SK-N-SH (cell line): ENCODE measurements around the gene GAMT. TPM values are rescaled to one million over a fixed set of nuclear protein-coding genes. Genes with fewer than 3 reads are reported as not detected.

Source experiments
- CTCF ChIA-PET: fragments of 300-600, 350-600 bp; formaldehyde crosslinking; extraction: SDS; loops from one replicate; lab custom pipeline; 2021; lab: Yijun Ruan, JAX
- POLR2A ChIA-PET: fragments of 350-600 bp; sonication (Branson Sonifier 250); formaldehyde crosslinking; extraction: SDS; loops from one replicate; lab custom pipeline; 2020; ENCODE audit warnings: antibody characterized with exemption, inconsistent platforms; lab: Yijun Ruan, JAX
- DNase-seq: peaks from one replicate; pipeline ENCODE4 v3.0.0; 2012
- H2AFZ ChIP-seq: fragments of 200-600 bp; sonication (generic); 2 replicates; pipeline ENCODE4 v1.8.1; 2016; ENCODE audit warnings: antibody characterized with exemption, mild to moderate bottlenecking, low read depth
- H3F3A ChIP-seq: fragments of 200-600 bp; sonication (generic); replicated peaks from 2 replicates; pipeline ENCODE3; 2016; ENCODE audit warnings: antibody characterized with exemption, mild to moderate bottlenecking; ENCODE audit not compliant: insufficient read depth
- H3K27ac ChIP-seq, 2 experiments: fragments of 200-500 bp in 1 of 2; fragments of 200-600 bp in 1 of 2; sonication (Bioruptor generic) in 1 of 2; sonication (generic), shearing (Covaris generic) in 1 of 2; 2 replicates each; pipeline versions ENCODE4 v1.5.1 to v1.6.1; 2014 to 2016; ENCODE audit warnings: low read depth in 2 of 2, inconsistent platforms in 1 of 2, low read length in 1 of 2, mild to moderate bottlenecking in 1 of 2, mixed read lengths in 1 of 2
- H3K27me3 ChIP-seq: fragments of 200-600 bp; sonication (generic), shearing (Covaris generic); 2 replicates; pipeline ENCODE4 v1.6.1; 2016; ENCODE audit warnings: mixed run types; ENCODE audit not compliant: insufficient read depth
- H3K36me3 ChIP-seq, 2 experiments: fragments of 200-500 bp in 1 of 2; fragments of 200-600 bp in 1 of 2; sonication (Bioruptor generic) in 1 of 2; sonication (generic) in 1 of 2; replicated peaks in 1 of 2; 2 replicates each; pipeline versions ENCODE3 to v1.5.1; 2014 to 2016; ENCODE audit warnings: low read length in 1 of 2, mild to moderate bottlenecking in 1 of 2; ENCODE audit not compliant: insufficient read depth in 2 of 2, control insufficient read depth in 1 of 2
- H3K4me1 ChIP-seq, 2 experiments: fragments of 200-500 bp in 1 of 2; fragments of 200-600 bp in 1 of 2; sonication (Bioruptor generic) in 1 of 2; sonication (generic), shearing (Covaris generic) in 1 of 2; 2 replicates each; pipeline versions ENCODE4 v1.5.1 to v1.6.1; 2014 to 2016; ENCODE audit warnings: low read depth in 1 of 2, low read length in 1 of 2, mixed run types in 1 of 2; ENCODE audit not compliant: insufficient read depth in 2 of 2, control insufficient read depth in 1 of 2
- H3K4me2 ChIP-seq: fragments of 200-600 bp; sonication (generic), shearing (Covaris generic); 2 replicates; pipeline ENCODE4 v1.6.1; 2017; ENCODE audit warnings: mixed run types
- H3K4me3 ChIP-seq, 2 experiments: fragments of 200-500 bp in 1 of 2; fragments of 200-600 bp in 1 of 2; sonication (Bioruptor generic) in 1 of 2; sonication (generic), shearing (Covaris generic) in 1 of 2; 2 replicates each; pipeline versions ENCODE4 v1.5.1 to v1.8.1; 2014 to 2016; ENCODE audit warnings: low read depth in 2 of 2, inconsistent platforms in 1 of 2, low read length in 1 of 2, mild to moderate bottlenecking in 1 of 2, mixed read lengths in 1 of 2, moderate library complexity in 1 of 2
- H3K79me2 ChIP-seq: fragments of 200-600 bp; sonication (generic); 2 replicates; pipeline ENCODE4 v1.8.1; 2017; ENCODE audit warnings: mild to moderate bottlenecking; ENCODE audit not compliant: insufficient read depth
- H3K9ac ChIP-seq: fragments of 200-600 bp; sonication (generic); 2 replicates; pipeline ENCODE4 v1.6.1; 2017; ENCODE audit warnings: mixed run types
- H3K9me2 ChIP-seq: fragments of 200-600 bp; sonication (generic); 2 replicates; pipeline ENCODE4 v1.6.1; 2017; ENCODE audit warnings: mixed run types
- H3K9me3 ChIP-seq: fragments of 200-600 bp; sonication (generic); 2 replicates; pipeline ENCODE4 v1.6.1; 2017; ENCODE audit warnings: mixed run types, mild to moderate bottlenecking, moderate library complexity
- H4K20me1 ChIP-seq: fragments of 200-600 bp; sonication (generic); 2 replicates; pipeline ENCODE4 v1.6.1; 2017; ENCODE audit warnings: mild to moderate bottlenecking, mixed run types; ENCODE audit not compliant: insufficient read depth
- EP300 ChIP-seq, 2 experiments: IDR thresholded peaks; 2 replicates each; pipeline versions ENCODE4 v1.4.0 to v1.6.1; 2012; ENCODE audit warnings: borderline replicate concordance in 1 of 2, low read depth in 1 of 2, low read length in 1 of 2
- FOSL2 ChIP-seq: IDR thresholded peaks from 2 replicates; pipeline ENCODE4 v1.4.0; 2012; ENCODE audit warnings: low read depth, mild to moderate bottlenecking, moderate library complexity, borderline replicate concordance
- FOXJ3 ChIP-seq: sonication (generic); formaldehyde crosslinking; IDR thresholded peaks from 2 replicates; pipeline ENCODE4 v1.5.1; 2020; ENCODE audit warnings: mild to moderate bottlenecking, missing genetic modification reagents
- FOXM1 ChIP-seq: IDR thresholded peaks from 2 replicates; pipeline ENCODE4 v1.4.0; 2012; ENCODE audit warnings: low read depth, mild to moderate bottlenecking
- GABPA ChIP-seq: IDR thresholded peaks from 2 replicates; pipeline ENCODE4 v1.4.0; 2012; ENCODE audit warnings: low read depth, mild to moderate bottlenecking
- GATA2 ChIP-seq: sonication (generic); formaldehyde crosslinking; IDR thresholded peaks from 2 replicates; pipeline ENCODE4 v1.5.0; 2020; ENCODE audit warnings: mild to moderate bottlenecking, missing genetic modification reagents
- MEF2A ChIP-seq: IDR thresholded peaks from 2 replicates; pipeline ENCODE4 v1.4.0; 2012; ENCODE audit warnings: low read depth, borderline replicate concordance
- MXI1 ChIP-seq: IDR thresholded peaks from 2 replicates; pipeline ENCODE4 v1.6.1; 2012; ENCODE audit warnings: mild to moderate bottlenecking, low read depth, low read length, improper control_type of control experiment
- PBX3 ChIP-seq: IDR thresholded peaks from 2 replicates; pipeline ENCODE4; 2012
- POLR2AphosphoS5 ChIP-seq: IDR thresholded peaks from 2 replicates; pipeline ENCODE4 v1.6.1; 2012; ENCODE audit warnings: low read depth, low read length
- RAD21 ChIP-seq: IDR thresholded peaks from 2 replicates; pipeline ENCODE4 v1.6.1; 2012; ENCODE audit warnings: mild to moderate bottlenecking, low read length
- RCOR1 ChIP-seq: fragments of 150-350 bp; IDR thresholded peaks from 2 replicates; pipeline ENCODE4 v1.6.1; 2017; ENCODE audit warnings: antibody characterized with exemption, low read length
- REST ChIP-seq: IDR thresholded peaks from 2 replicates; pipeline ENCODE4 v1.6.1; 2012; ENCODE audit warnings: mild to moderate bottlenecking, low read depth, low read length, moderate library complexity
- SIN3A ChIP-seq: IDR thresholded peaks from 2 replicates; pipeline ENCODE4 v1.6.1; 2012; ENCODE audit warnings: low read depth, mild to moderate bottlenecking, low read length, moderate library complexity, borderline replicate concordance
- TEAD4 ChIP-seq: IDR thresholded peaks from 2 replicates; pipeline ENCODE4 v1.4.0; 2012; ENCODE audit warnings: mild to moderate bottlenecking, borderline replicate concordance; ENCODE audit not compliant: insufficient read depth
- WGBS: methylation state at CpG from one replicate; pipeline ENCODE4 v1.1.6; 2017; ENCODE audit warnings: low lambda C conversion rate; 5-methylcytosine and 5-hydroxymethylcytosine counted together
- polyA plus RNA-seq, 3 experiments: library from polyadenylated mRNA; depleted of rRNA; stranded (reverse); fragments of >200 nt; gene quantifications; 2 replicates each; pipeline ENCODE4 v1.2.3, GENCODE V29; 2012

Gene GAMT
- polyA plus RNA-seq, 1 of the 3 experiments (the other 2 are of a cell fraction): 85.3 TPM

GRCh38 chr19:1407528-1408299 lies 6.4 kb upstream of the GAMT start, which contains the start of gene DAZAP1:
Gene DAZAP1, plus strand, starts transcription at chr19:1407586. Its CDS starts 188 bp downstream, at chr19:1407774.
- H3F3A ChIP-seq: peaks cover 13% of the 10 kb centered on the region
- ChIA-PET CTCF (interaction anchor here (1.3 to 2.2 kb wide), 2 partner anchors 11 to 37 kb away, joined by 4 to 8 read pairs; no protein-coding TSS in a partner anchor), POLR2A (interaction anchor here (1.4 kb wide), 1 partner anchor 138 kb away, joined by 5 read pairs; the partner anchor contains the start of gene CIRBP)
- peak within 1 kb of the TSS; percentile 83 to 86 for H3K4me3 ChIP-seq
- H3K4me1 ChIP-seq: peaks cover 6 to 29% of the 10 kb centered on the region in 2 experiments; a peak in 2 of 4 replicates
- peaks cover 43% of the 10 kb centered on the region for H4K20me1 ChIP-seq
- peak within 1 kb of the TSS; percentile 86 for H2AFZ ChIP-seq
- WGBS: no CpG with 5 or more reads among the region's 121 CpGs
- peak within 1 kb of the TSS; percentile 71 to 82 for H3K27ac ChIP-seq
- no peak for TF ChIP-seq FOXJ3 (CRISPR knock-in tag)
- 0 out of 2 replicates have a peak, but pooled peaks have one; percentile 15 for TF ChIP-seq GABPA
- TF ChIP-seq POLR2AphosphoS5: no peak
- TF ChIP-seq MXI1: no peak
- no peak for TF ChIP-seq GATA2 (CRISPR knock-in tag)
- no peak for TF ChIP-seq RCOR1
- TF ChIP-seq RAD21: no peak
- TF ChIP-seq FOSL2: no peak
- no peak for TF ChIP-seq SIN3A
- TF ChIP-seq TEAD4: no peak
- no peak for TF ChIP-seq PBX3
- TF ChIP-seq FOXM1: no peak
- no peak for TF ChIP-seq REST
- TF ChIP-seq EP300 (IDR thresholded peaks at IDR 0.05; ENCODE audit: borderline replicate concordance in 1 of 2, low read depth in 1 of 2, low read length in 1 of 2): peak in 1 of 2 experiments; percentile 45; a peak in 1 of 4 replicates
- TF ChIP-seq MEF2A: no peak
- H3K27me3 ChIP-seq: no peaks in the 10 kb centered on the region
- H3K9me3 ChIP-seq: no peaks in the 10 kb centered on the region
- H3K79me2 ChIP-seq: peaks cover 51% of the 10 kb centered on the region
- peak within 1 kb of the TSS; percentile 99 for H3K4me2 ChIP-seq
- peak within 1 kb of the TSS; percentile 95 for H3K9ac ChIP-seq
- H3K36me3 ChIP-seq: peaks cover 0 to 3% of the 10 kb centered on the region in 2 experiments
- DNase-seq: no peak
- H3K9me2 ChIP-seq: no peaks in the 10 kb centered on the region
